Cardiac fibroblast (primary cell): ENCODE data around the gene CNNM2.
"Not testable (repeated sequence)": the region's sequence is repeated elsewhere in the genome, so short reads cannot be mapped to it uniquely, and the experiment has no call there.

ENCODE experiments used
- DNase-seq, 2 donors: peaks; one replicate each; pipeline versions ENCODE4 v3.0.0 to v3.0.0-alpha.2; 2010; ENCODE audit warnings: low read depth in 2 of 2
- H3K4me3 ChIP-seq, 2 donors: replicated peaks in 1 of 2; 1 replicate in 1 of 2; 2 replicates in 1 of 2; pipeline ENCODE4 v1.5.1; 2011; ENCODE audit warnings: low read depth in 2 of 2, low read length in 2 of 2, mild to moderate bottlenecking in 2 of 2, moderate library complexity in 1 of 2
- CTCF ChIP-seq: IDR thresholded peaks from one replicate; pipeline ENCODE4 v1.5.1; 2011; ENCODE audit warnings: low read depth, mild to moderate bottlenecking, low read length, inconsistent platforms

CNNM2 gene

GRCh38 chr10:102964713-102965112, 46.6 kb downstream of the CNNM2 start:
- no peak overlapping the region for H3K4me3 ChIP-seq
- no peak for DNase-seq
- no peak for TF ChIP-seq CTCF

GRCh38 chr10:102965311-102965851, 47.3 kb downstream of the CNNM2 start:
- TF ChIP-seq CTCF, result no peak
- H3K4me3 ChIP-seq, result no peak overlapping the region
- no peak for DNase-seq

- no peak overlapping the region for H3K4me3 ChIP-seq
- DNase-seq, result no peak
- TF ChIP-seq CTCF, result no peak
Measured at GRCh38 chr10:102967123-102967522, 49.0 kb downstream of the CNNM2 start.

- no peak for DNase-seq
- H3K4me3 ChIP-seq, result no peak overlapping the region
- TF ChIP-seq CTCF, result no peak
Measured at GRCh38 chr10:102970562-102971340, 52.7 kb downstream of the CNNM2 start.

GRCh38 chr10:102975483-102976379, 57.6 kb downstream of the CNNM2 start:
- TF ChIP-seq CTCF, result no peak
- no peak for DNase-seq
- no peak overlapping the region for H3K4me3 ChIP-seq

- not testable (repeated sequence) for H3K4me3 ChIP-seq
Measured at GRCh38 chr10:102976380-102976726, 58.3 kb downstream of the CNNM2 start.

GRCh38 chr10:102982296-102982695, 64.2 kb downstream of the CNNM2 start:
- DNase-seq, result no peak
- TF ChIP-seq CTCF, result no peak
- H3K4me3 ChIP-seq, result no peak overlapping the region

More at GRCh38 chr10:102976380-102976726, 58.3 kb downstream of the CNNM2 start:
- not testable (repeated sequence) for DNase-seq
